Ishikawa (cell line): ENCODE measurements around the gene ARHGAP19.
A peak's percentile ranks its signal among the peaks of the same experiment; 100 is the strongest.

Experiments used
- CREB1 ChIP-seq: IDR thresholded peaks from 2 replicates; pipeline ENCODE4 v1.6.1; 2012; ENCODE audit warnings: low read depth
- EP300 ChIP-seq: IDR thresholded peaks from 2 replicates; pipeline ENCODE4 v1.6.1; 2012; ENCODE audit warnings: borderline replicate concordance
- FOXM1 ChIP-seq: IDR thresholded peaks from 2 replicates; pipeline ENCODE4 v1.6.1; 2012; ENCODE audit warnings: low read depth, borderline replicate concordance
- MAX ChIP-seq: IDR thresholded peaks from 2 replicates; pipeline ENCODE4 v1.6.1; 2012
- NFIC ChIP-seq: IDR thresholded peaks from 2 replicates; pipeline ENCODE4 v1.6.1; 2012
- RAD21 ChIP-seq: IDR thresholded peaks from 2 replicates; pipeline ENCODE4 v1.6.1; 2012; ENCODE audit warnings: low read depth
- TAF1 ChIP-seq: IDR thresholded peaks from 2 replicates; pipeline ENCODE4 v1.6.1; 2012; ENCODE audit warnings: low read depth, mild to moderate bottlenecking
- TCF12 ChIP-seq: IDR thresholded peaks from 2 replicates; pipeline ENCODE4 v1.6.1; 2012; ENCODE audit warnings: low read depth
- TF ChIP-seq, protein P1 (sequence below): IDR thresholded peaks from 2 replicates; pipeline ENCODE4 v1.6.1; 2012; ENCODE audit warnings: low read depth, mild to moderate bottlenecking
- TF ChIP-seq, protein P2 (sequence below): IDR thresholded peaks from 2 replicates; pipeline ENCODE4 v1.6.1; 2012

- TF ChIP-seq MAX (peak; percentile 91), TAF1 (peak; percentile 68; the same call in 1 of the 2 replicates), RAD21 (no peak), EP300 (peak; percentile 61; the same call in 1 of the 2 replicates), FOXM1 (no peak), CREB1 (peak; percentile 85), TCF12 (peak; percentile 21; the same call in 1 of the 2 replicates), NFIC (no peak)
- TF ChIP-seq, protein P1, sequence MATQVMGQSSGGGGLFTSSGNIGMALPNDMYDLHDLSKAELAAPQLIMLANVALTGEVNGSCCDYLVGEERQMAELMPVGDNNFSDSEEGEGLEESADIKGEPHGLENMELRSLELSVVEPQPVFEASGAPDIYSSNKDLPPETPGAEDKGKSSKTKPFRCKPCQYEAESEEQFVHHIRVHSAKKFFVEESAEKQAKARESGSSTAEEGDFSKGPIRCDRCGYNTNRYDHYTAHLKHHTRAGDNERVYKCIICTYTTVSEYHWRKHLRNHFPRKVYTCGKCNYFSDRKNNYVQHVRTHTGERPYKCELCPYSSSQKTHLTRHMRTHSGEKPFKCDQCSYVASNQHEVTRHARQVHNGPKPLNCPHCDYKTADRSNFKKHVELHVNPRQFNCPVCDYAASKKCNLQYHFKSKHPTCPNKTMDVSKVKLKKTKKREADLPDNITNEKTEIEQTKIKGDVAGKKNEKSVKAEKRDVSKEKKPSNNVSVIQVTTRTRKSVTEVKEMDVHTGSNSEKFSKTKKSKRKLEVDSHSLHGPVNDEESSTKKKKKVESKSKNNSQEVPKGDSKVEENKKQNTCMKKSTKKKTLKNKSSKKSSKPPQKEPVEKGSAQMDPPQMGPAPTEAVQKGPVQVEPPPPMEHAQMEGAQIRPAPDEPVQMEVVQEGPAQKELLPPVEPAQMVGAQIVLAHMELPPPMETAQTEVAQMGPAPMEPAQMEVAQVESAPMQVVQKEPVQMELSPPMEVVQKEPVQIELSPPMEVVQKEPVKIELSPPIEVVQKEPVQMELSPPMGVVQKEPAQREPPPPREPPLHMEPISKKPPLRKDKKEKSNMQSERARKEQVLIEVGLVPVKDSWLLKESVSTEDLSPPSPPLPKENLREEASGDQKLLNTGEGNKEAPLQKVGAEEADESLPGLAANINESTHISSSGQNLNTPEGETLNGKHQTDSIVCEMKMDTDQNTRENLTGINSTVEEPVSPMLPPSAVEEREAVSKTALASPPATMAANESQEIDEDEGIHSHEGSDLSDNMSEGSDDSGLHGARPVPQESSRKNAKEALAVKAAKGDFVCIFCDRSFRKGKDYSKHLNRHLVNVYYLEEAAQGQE, result no peak
- TF ChIP-seq, protein P2, sequence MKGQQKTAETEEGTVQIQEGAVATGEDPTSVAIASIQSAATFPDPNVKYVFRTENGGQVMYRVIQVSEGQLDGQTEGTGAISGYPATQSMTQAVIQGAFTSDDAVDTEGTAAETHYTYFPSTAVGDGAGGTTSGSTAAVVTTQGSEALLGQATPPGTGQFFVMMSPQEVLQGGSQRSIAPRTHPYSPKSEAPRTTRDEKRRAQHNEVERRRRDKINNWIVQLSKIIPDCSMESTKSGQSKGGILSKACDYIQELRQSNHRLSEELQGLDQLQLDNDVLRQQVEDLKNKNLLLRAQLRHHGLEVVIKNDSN, result no peak
Observed at GRCh38 chr10:97318772-97319651, 26.6 kb upstream of the ARHGAP19 start, which contains the start of gene FRAT1.
